ENCODE data around the gene MALT1.

The MALT1 gene

GRCh38 chr18:58803978-58804377, 132.7 kb downstream of the MALT1 start:
- Histone ChIP-seq H3K27me3 (replicated peaks; ENCODE audit: insufficient read depth, low read length) (no peaks in the 10 kb centered on the region), H3K79me2 (ENCODE audit: low read length) (no peaks in the 10 kb centered on the region), H3K4me1 (ENCODE audit: low read length) (peaks cover 10% of the 10 kb centered on the region; the same call in 1 of the 2 replicates), H3K4me2 (ENCODE audit: low read depth, low read length) (no peak overlapping the region), H3K36me3 (replicated peaks; ENCODE audit: insufficient read depth, low read length) (no peaks in the 10 kb centered on the region), H3K9me3 (replicated peaks; ENCODE audit: insufficient read depth, low read length) (no peaks in the 10 kb centered on the region), H3K9me2 (replicated peaks; ENCODE audit: insufficient read depth, low read length) (no peaks in the 10 kb centered on the region), H2AFZ (ENCODE audit: low read length) (no peak overlapping the region), H3K4me3 (ENCODE audit: low read length) (no peak overlapping the region), H3F3A (ENCODE audit: insufficient read depth, low read length) (peaks cover 11% of the 10 kb centered on the region), H3K27ac (ENCODE audit: low read length) (no peak overlapping the region), H3K9ac (ENCODE audit: low read length) (no peak overlapping the region), H4K20me1 (ENCODE audit: insufficient read depth, low read length) (no peaks in the 10 kb centered on the region)
- DNase-seq, result no peak
- TF ChIP-seq CTCF (IDR thresholded peaks at IDR 0.05; ENCODE audit: low read length), result no peak
- TF ChIP-seq EZH2phosphoT487 (IDR thresholded peaks at IDR 0.05; ENCODE audit: low read length), result no peak
- no peak for TF ChIP-seq EZH2 (optimal IDR thresholded peaks at IDR 0.05; ENCODE audit: low read depth, low read length)
